H1 (cell line): ENCODE results near the gene EHD4. TPM values are rescaled to one million over a fixed set of nuclear protein-coding genes. Genes with fewer than 3 reads are reported as not detected.

Source experiments
- CTCF ChIA-PET: fragments of 300-600 bp; sonication (Branson Sonifier 250); formaldehyde crosslinking; loops from one replicate; lab custom pipeline; 2021; ENCODE audit not compliant: partially characterized antibody; lab: Charles Lee
- POLR2A ChIA-PET: fragments of 300-600 bp; sonication (Branson Sonifier 250); formaldehyde crosslinking; loops from one replicate; lab custom pipeline; 2021; ENCODE audit warnings: inconsistent platforms; ENCODE audit not compliant: partially characterized antibody; lab: Charles Lee
- DNase-seq, 2 experiments: peaks; one replicate each; pipeline versions ENCODE4 v3.0.0 to v3.0.0-alpha.2; 2010 to 2022; ENCODE audit warnings: low spot score in 2 of 2, low read depth in 1 of 2, mixed read lengths in 1 of 2
- FAIRE-seq: peaks from 2 replicates; lab custom pipeline; 2011; peaks lifted over from hg19 to GRCh38; lab: Jason Lieb, UNC
- H2AFZ ChIP-seq: 2 replicates; pipeline ENCODE4 v1.8.1; 2012; ENCODE audit warnings: low read length, inconsistent platforms
- H2AK5ac ChIP-seq: 2 replicates; pipeline ENCODE4 v1.6.1; 2013; ENCODE audit warnings: low read depth, low read length
- H2BK120ac ChIP-seq: replicated peaks from 2 replicates; pipeline ENCODE3; 2013; ENCODE audit warnings: low read depth, low read length, inconsistent platforms
- H2BK12ac ChIP-seq: 2 replicates; pipeline ENCODE4 v1.6.1; 2013; ENCODE audit warnings: low read depth, low read length
- H2BK15ac ChIP-seq: 2 replicates; pipeline ENCODE4 v1.6.1; 2013; ENCODE audit warnings: low read length
- H2BK20ac ChIP-seq: 2 replicates; pipeline ENCODE4 v1.6.1; 2013; ENCODE audit warnings: low read length
- H2BK5ac ChIP-seq: 2 replicates; pipeline ENCODE4 v1.6.1; 2013; ENCODE audit warnings: low read depth, low read length
- H3K14ac ChIP-seq: 2 replicates; pipeline ENCODE4 v1.6.1; 2013; ENCODE audit warnings: inconsistent platforms; ENCODE audit not compliant: insufficient read length
- H3K18ac ChIP-seq: 2 replicates; pipeline ENCODE4 v1.6.1; 2013; ENCODE audit warnings: low read length; ENCODE audit errors: extremely low read depth
- H3K23ac ChIP-seq: 2 replicates; pipeline ENCODE4 v1.6.1; 2013; ENCODE audit warnings: inconsistent platforms; ENCODE audit not compliant: insufficient read length
- H3K23me2 ChIP-seq: 2 replicates; pipeline ENCODE4 v1.6.1; 2013; ENCODE audit warnings: low read depth, low read length
- H3K27ac ChIP-seq: 2 replicates; pipeline ENCODE4 v1.6.1; 2011; ENCODE audit warnings: low read depth, low read length, inconsistent platforms
- H3K27me3 ChIP-seq, 4 experiments: replicated peaks in 1 of 4; 1 replicate in 1 of 4; 2 replicates in 3 of 4; pipeline versions ENCODE4 v1.6.1 to v1.8.1; 2011 to 2013; ENCODE audit warnings: low read length in 3 of 4, mild to moderate bottlenecking in 3 of 4, inconsistent platforms in 2 of 4, mixed read lengths in 2 of 4, moderate library complexity in 1 of 4; ENCODE audit not compliant: control insufficient read depth in 3 of 4, insufficient read depth in 3 of 4; ENCODE audit errors: extremely low read depth in 1 of 4
- H3K36me3 ChIP-seq, 4 experiments: 2 replicates each; pipeline versions ENCODE4 v1.6.1 to v1.8.1; 2011 to 2013; ENCODE audit warnings: mild to moderate bottlenecking in 4 of 4, low read length in 3 of 4, moderate library complexity in 2 of 4, control low read depth in 1 of 4, inconsistent platforms in 1 of 4; ENCODE audit not compliant: insufficient read depth in 4 of 4, control insufficient read depth in 2 of 4
- H3K4ac ChIP-seq: replicated peaks from 2 replicates; pipeline ENCODE3; 2013; ENCODE audit warnings: low read length, low read depth, mixed read lengths, inconsistent platforms; ENCODE audit not compliant: insufficient read length
- H3K4me1 ChIP-seq, 4 experiments: replicated peaks in 1 of 4; 1 replicate in 1 of 4; 2 replicates in 3 of 4; pipeline versions ENCODE4 v1.6.1 to v1.8.1; 2011 to 2013; ENCODE audit warnings: low read length in 3 of 4, inconsistent platforms in 2 of 4, mixed read lengths in 1 of 4; ENCODE audit not compliant: insufficient read depth in 4 of 4, control insufficient read depth in 3 of 4
- H3K4me2 ChIP-seq, 2 experiments: 2 replicates each; pipeline versions ENCODE4 v1.6.1 to v1.8.1; 2011 to 2013; ENCODE audit warnings: low read depth in 2 of 2, low read length in 2 of 2, control low read depth in 1 of 2, inconsistent platforms in 1 of 2, mild to moderate bottlenecking in 1 of 2; ENCODE audit not compliant: insufficient read depth in 1 of 2
- H3K4me3 ChIP-seq, 4 experiments: fragments of 200-600, 300-600 bp in 1 of 4; sonication (generic), shearing (Covaris generic), sonication (Bioruptor Twin) in 1 of 4; 2 replicates each; pipeline versions ENCODE4 v1.5.1 to v1.8.1; 2011 to 2016; ENCODE audit warnings: low read length in 4 of 4, low read depth in 3 of 4, control low read depth in 2 of 4, inconsistent platforms in 2 of 4, mild to moderate bottlenecking in 2 of 4, mixed read lengths in 1 of 4, moderate library complexity in 1 of 4; ENCODE audit not compliant: insufficient read depth in 2 of 4; ENCODE audit errors: extremely low read depth in 1 of 4
- H3K56ac ChIP-seq: replicated peaks from 2 replicates; pipeline ENCODE3; 2013; ENCODE audit warnings: low read depth, mild to moderate bottlenecking, mixed read lengths, low read length, inconsistent platforms; ENCODE audit not compliant: insufficient read length
- H3K79me1 ChIP-seq: 2 replicates; pipeline ENCODE4 v1.6.1; 2013; ENCODE audit warnings: low read depth, low read length, control low read depth
- H3K79me2 ChIP-seq, 2 experiments: 2 replicates each; pipeline versions ENCODE4 v1.6.1 to v1.8.1; 2012 to 2013; ENCODE audit warnings: low read length in 2 of 2, mild to moderate bottlenecking in 2 of 2, inconsistent platforms in 1 of 2; ENCODE audit not compliant: insufficient read depth in 2 of 2, control insufficient read depth in 1 of 2
- H3K9ac ChIP-seq, 4 experiments: replicated peaks in 1 of 4; 1 replicate in 1 of 4; 2 replicates in 3 of 4; pipeline versions ENCODE4 v1.6.1 to v1.8.1; 2011 to 2013; ENCODE audit warnings: low read depth in 3 of 4, low read length in 3 of 4, control low read depth in 2 of 4, mild to moderate bottlenecking in 2 of 4, moderate library complexity in 2 of 4, inconsistent platforms in 1 of 4; ENCODE audit errors: extremely low read depth in 1 of 4
- H3K9me3 ChIP-seq, 2 experiments: 2 replicates each; pipeline versions ENCODE4 v1.6.1 to v1.8.1; 2012 to 2013; ENCODE audit warnings: mild to moderate bottlenecking in 2 of 2, moderate library complexity in 2 of 2, control low read depth in 1 of 2, inconsistent platforms in 1 of 2, low read depth in 1 of 2, low read length in 1 of 2, mixed read lengths in 1 of 2; ENCODE audit not compliant: insufficient read depth in 2 of 2
- H4K20me1 ChIP-seq, 2 experiments: replicated peaks in 1 of 2; 2 replicates each; pipeline versions ENCODE3 to v1.8.1; 2011 to 2013; ENCODE audit warnings: inconsistent platforms in 2 of 2, low read length in 2 of 2, mild to moderate bottlenecking in 1 of 2; ENCODE audit not compliant: insufficient read depth in 2 of 2, control insufficient read depth in 1 of 2
- H4K5ac ChIP-seq: 2 replicates; pipeline ENCODE4 v1.6.1; 2013; ENCODE audit warnings: low read length, low read depth, mixed read lengths, inconsistent platforms; ENCODE audit not compliant: insufficient read length
- H4K8ac ChIP-seq: 2 replicates; pipeline ENCODE4 v1.8.0; 2013; ENCODE audit warnings: mild to moderate bottlenecking, moderate library complexity, low read length, inconsistent platforms; ENCODE audit not compliant: insufficient read depth; ENCODE audit errors: extremely low read depth
- H4K91ac ChIP-seq: replicated peaks from 2 replicates; pipeline ENCODE3; 2013; ENCODE audit warnings: low read length, mixed read lengths, inconsistent platforms; ENCODE audit not compliant: insufficient read length
- GTF2F1 ChIP-seq: IDR thresholded peaks from 2 replicates; pipeline ENCODE4 v1.6.1; 2012; ENCODE audit warnings: low read depth, low read length, improper control_type of control experiment, borderline replicate concordance
- HDAC2 ChIP-seq, 2 experiments: fragments of 300-600 bp in 1 of 2; sonication (generic) in 1 of 2; IDR thresholded peaks; 2 replicates each; pipeline ENCODE4 v1.6.1; 2011 to 2012; ENCODE audit warnings: low read depth in 2 of 2, low read length in 2 of 2, mild to moderate bottlenecking in 2 of 2, moderate library complexity in 2 of 2, borderline replicate concordance in 1 of 2, inconsistent platforms in 1 of 2
- JUN ChIP-seq: IDR thresholded peaks from 2 replicates; pipeline ENCODE4 v1.6.1; 2011; ENCODE audit warnings: low read depth, mild to moderate bottlenecking, improper control_type of control experiment, low read length
- JUND ChIP-seq: IDR thresholded peaks from 2 replicates; pipeline ENCODE4 v1.6.1; 2011; ENCODE audit warnings: mild to moderate bottlenecking, improper control_type of control experiment, low read length
- KDM1A ChIP-seq: fragments of 200-600, 300-600 bp; sonication (generic); IDR thresholded peaks from 2 replicates; pipeline ENCODE4 v1.7.1; 2016; ENCODE audit warnings: mild to moderate bottlenecking, low read length, borderline replicate concordance
- KDM5A ChIP-seq: fragments of 200-600 bp; IDR thresholded peaks from 2 replicates; pipeline ENCODE4 v1.7.1; 2012; ENCODE audit warnings: mild to moderate bottlenecking, low read length, inconsistent platforms, mixed read lengths
- SIN3A ChIP-seq, 2 experiments: IDR thresholded peaks in 1 of 2; conservative IDR thresholded peaks in 1 of 2; 2 replicates each; pipeline ENCODE4 v1.6.1; 2011 to 2012; ENCODE audit warnings: low read length in 2 of 2, improper control_type of control experiment in 1 of 2, low read depth in 1 of 2, mild to moderate bottlenecking in 1 of 2
- SIRT6 ChIP-seq: IDR thresholded peaks from one replicate; pipeline ENCODE4 v1.7.1; 2012; ENCODE audit warnings: low read length, inconsistent platforms
- SP2 ChIP-seq: IDR thresholded peaks from 2 replicates; pipeline ENCODE4 v1.6.1; 2012; ENCODE audit warnings: mild to moderate bottlenecking, low read length, inconsistent platforms
- TBP ChIP-seq: IDR thresholded peaks from 2 replicates; pipeline ENCODE4 v1.6.1; 2011; ENCODE audit warnings: low read depth, low read length, improper control_type of control experiment
- WGBS, 2 experiments: shearing (Covaris generic) in 1 of 2; methylation state at CpG; one replicate each; pipeline versions ENCODE4 v1.1.6 to v1.1.7; 2013 to 2015; ENCODE audit warnings: low lambda C conversion rate in 2 of 2, mixed read lengths in 2 of 2, inconsistent platforms in 1 of 2, low coverage in 1 of 2, missing lambda C conversion rate in 1 of 2; ENCODE audit not compliant: insufficient replicate concordance in 2 of 2, insufficient coverage in 1 of 2, insufficient read length in 1 of 2; ENCODE audit errors: extremely low coverage in 1 of 2, missing lambda C conversion rate in 1 of 2; 5-methylcytosine and 5-hydroxymethylcytosine counted together
- polyA plus RNA-seq, 7 experiments: library from polyadenylated mRNA; depleted of rRNA in 3 of 7; stranded (reverse) in 5 of 7; unstranded in 2 of 7; fragments of >200 nt in 5 of 7; fragments of 200-250 nt in 2 of 7; gene quantifications; 1 replicate in 5 of 7; 2 replicates in 1 of 7; 4 replicates in 1 of 7; pipeline versions ENCODE4 v1.2.1 to v1.2.3, GENCODE V29; 2011 to 2013; ENCODE audit warnings: missing spikeins in 2 of 7, mixed read lengths in 2 of 7
- total RNA-seq: library from RNA; stranded (reverse); fragmentation: NEBNext Ultra II Directional; extraction: Animal tissue kit (Norgen Biotek cat#: 25700); gene quantifications from 2 replicates; pipeline ENCODE4 v1.2.1, GENCODE V29; 2021
- TF ChIP-seq, protein P1 (sequence below): IDR thresholded peaks from 2 replicates; pipeline ENCODE4 v1.6.1; 2011; ENCODE audit warnings: low read length, improper control_type of control experiment

The EHD4 gene
- total and polyA plus RNA-seq, 2 of the 8 experiments (the other 6 are each of a cell fraction or from before 2014, with no cell fraction given) = 17.5 to 24.5 TPM

DNA sequence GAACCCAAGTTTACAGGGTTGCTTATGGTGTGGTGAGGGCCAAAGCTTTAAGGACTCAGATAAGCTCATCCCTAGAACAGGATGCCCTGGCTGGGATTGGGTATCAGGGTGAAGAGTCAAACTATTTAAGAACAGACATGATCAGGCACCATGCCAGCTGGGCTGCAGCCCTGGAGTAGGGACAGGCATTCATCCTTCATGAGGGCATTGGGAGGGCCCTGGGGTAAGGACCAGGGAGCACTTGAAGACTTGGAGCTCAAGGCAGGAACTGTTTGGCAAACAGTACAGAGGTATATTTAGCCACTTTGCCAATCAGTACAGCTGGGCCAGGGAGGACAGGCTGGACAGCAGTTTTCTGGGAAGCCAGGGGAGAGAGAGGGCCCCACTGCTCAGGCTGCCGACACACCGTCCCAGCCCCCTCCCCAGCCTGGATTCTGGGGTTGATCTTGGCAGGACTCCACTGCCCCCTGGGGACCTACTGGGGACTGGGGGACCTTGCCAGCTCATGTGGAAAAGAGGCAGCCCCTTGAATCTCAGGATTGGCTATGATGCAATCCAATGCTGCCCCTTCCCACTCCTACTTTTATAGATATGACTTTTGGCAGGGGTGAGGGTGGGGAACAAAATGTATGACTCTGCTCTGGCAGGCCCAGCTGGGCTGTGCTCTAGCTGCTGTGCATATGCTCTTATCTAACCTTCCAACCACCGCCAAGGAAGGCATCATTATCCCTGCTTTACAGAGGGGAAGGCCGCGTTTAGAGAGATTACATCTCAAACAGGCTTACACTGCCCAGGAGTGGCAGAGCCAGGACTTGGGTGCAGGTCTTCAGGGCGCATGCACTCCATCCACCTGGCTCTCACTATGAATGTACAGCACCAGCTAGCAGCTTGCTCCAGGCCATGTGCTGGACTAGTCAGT is 46.2 kb upstream of the EHD4 start:
- ChIA-PET POLR2A (no interaction called here), CTCF (interaction anchor here (0.6 to 2.8 kb wide), 6 partner anchors 14 to 42 kb away, joined by 3 to 9 read pairs (median 4); no protein-coding TSS in a partner anchor)
- WGBS, 2 experiments = 79% methylated on average over 6 of the region's 6 CpGs; no CpG with 5 or more reads in 1 of the 2 experiments
- Histone ChIP-seq H3K27me3 (no peaks in the 10 kb centered on the region), H4K8ac (peak overlapping the region; percentile 41; the same call in 1 of the 2 replicates), H2BK12ac (no peak overlapping the region), H3K9ac (no peak overlapping the region; a peak in 1 of 7 replicates), H4K5ac (no peak overlapping the region), H3K4me2 (no peak overlapping the region), H3K4me1 (no peaks in the 10 kb centered on the region), H2BK20ac (no peak overlapping the region), H3K4me3 (no peak overlapping the region), H4K91ac (no peak overlapping the region), H2BK120ac (no peak overlapping the region), H3K18ac (no peak overlapping the region), H2BK5ac (no peak overlapping the region), H3K36me3 (no peaks in the 10 kb centered on the region), H4K20me1 (no peaks in the 10 kb centered on the region), H3K23me2 (no peaks in the 10 kb centered on the region), H2AFZ (no peak overlapping the region), H3K27ac (no peak overlapping the region), H3K14ac (no peak overlapping the region), H3K56ac (no peak overlapping the region), H3K4ac (no peak overlapping the region), H2BK15ac (no peak overlapping the region), H2AK5ac (no peak overlapping the region), H3K79me1 (no peaks in the 10 kb centered on the region), H3K9me3 (peaks cover 24 to 29% of the 10 kb centered on the region in 2 experiments), H3K79me2 (no peaks in the 10 kb centered on the region), H3K23ac (no peak overlapping the region)
- DNase-seq = no peak
- FAIRE-seq = no peak
- TF ChIP-seq SIRT6 (no peak), JUND (no peak), GTF2F1 (no peak), TBP (no peak), SIN3A (conservative IDR thresholded peaks at IDR 0.05 in 1 of 2, IDR thresholded peaks at IDR 0.05 in 1 of 2; ENCODE audit: low read depth in 1 of 2, low read length in 2 of 2) (no peak), KDM1A (no peak), KDM5A (no peak), HDAC2 (IDR thresholded peaks at IDR 0.05; ENCODE audit: borderline replicate concordance in 1 of 2, low read depth in 2 of 2, low read length in 2 of 2) (no peak), JUN (no peak), SP2 (no peak)
- TF ChIP-seq, protein P1, sequence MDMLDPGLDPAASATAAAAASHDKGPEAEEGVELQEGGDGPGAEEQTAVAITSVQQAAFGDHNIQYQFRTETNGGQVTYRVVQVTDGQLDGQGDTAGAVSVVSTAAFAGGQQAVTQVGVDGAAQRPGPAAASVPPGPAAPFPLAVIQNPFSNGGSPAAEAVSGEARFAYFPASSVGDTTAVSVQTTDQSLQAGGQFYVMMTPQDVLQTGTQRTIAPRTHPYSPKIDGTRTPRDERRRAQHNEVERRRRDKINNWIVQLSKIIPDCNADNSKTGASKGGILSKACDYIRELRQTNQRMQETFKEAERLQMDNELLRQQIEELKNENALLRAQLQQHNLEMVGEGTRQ = no peak
